Cardiac muscle cell (in vitro differentiated cells and primary cell): ENCODE measurements around the gene ADAMTS14. TPM values are rescaled to one million over a fixed set of nuclear protein-coding genes. Genes with fewer than 3 reads are reported as not detected.
"Not testable (repeated sequence)": the region's sequence is repeated elsewhere in the genome, so short reads cannot be mapped to it uniquely, and the experiment has no call there.

ENCODE experiments used
- DNase-seq, 2 donors: peaks; one replicate each; pipeline versions ENCODE4 v3.0.0 to v3.0.0-alpha.2; 2010 to 2017; ENCODE audit warnings: low read depth in 1 of 2, low spot score in 1 of 2
- H3K27ac ChIP-seq: fragments of 200-600 bp; sonication (generic); 2 replicates; pipeline ENCODE4 v1.5.1; 2016
- H3K27me3 ChIP-seq: fragments of 200-600 bp; sonication (generic); 2 replicates; pipeline ENCODE4 v1.6.0; 2016; ENCODE audit warnings: control low read depth
- H3K36me3 ChIP-seq: fragments of 200-600 bp; sonication (generic); 2 replicates; pipeline ENCODE4 v1.5.1; 2016; ENCODE audit warnings: control low read depth
- H3K4me1 ChIP-seq: fragments of 200-600 bp; sonication (generic); 2 replicates; pipeline ENCODE4 v1.8.1; 2017; ENCODE audit warnings: low read depth, mild to moderate bottlenecking, mixed run types
- H3K4me3 ChIP-seq: fragments of 200-600 bp; sonication (generic); 2 replicates; pipeline ENCODE4 v1.5.1; 2016; ENCODE audit warnings: mild to moderate bottlenecking
- H3K9me3 ChIP-seq: fragments of 200-600 bp; sonication (generic); 2 replicates; pipeline ENCODE4 v1.5.1; 2017; ENCODE audit warnings: low read depth, mild to moderate bottlenecking, control low read depth
- polyA plus RNA-seq: library from polyadenylated mRNA; unstranded; fragments of >200 nt; fragmentation: Nextera tagmentation; extraction: Ambion mirVana; gene quantifications from 2 replicates; pipeline ENCODE4 v1.2.1, GENCODE V29; 2016
- total RNA-seq: library from RNA; depleted of rRNA; stranded (reverse); fragments of >200 nt; gene quantifications from 2 replicates; pipeline ENCODE4 v1.2.3, GENCODE V29; 2016
- TF ChIP-seq, protein P1 (sequence below): IDR thresholded peaks from 2 replicates; pipeline ENCODE4 v1.5.1; 2012; ENCODE audit warnings: low read depth, mild to moderate bottlenecking, low read length

The ADAMTS14 gene
- total and polyA plus RNA-seq, 2 experiments from 2014 or later = 1.2 to 1.9 TPM

- TF ChIP-seq, protein P1, sequence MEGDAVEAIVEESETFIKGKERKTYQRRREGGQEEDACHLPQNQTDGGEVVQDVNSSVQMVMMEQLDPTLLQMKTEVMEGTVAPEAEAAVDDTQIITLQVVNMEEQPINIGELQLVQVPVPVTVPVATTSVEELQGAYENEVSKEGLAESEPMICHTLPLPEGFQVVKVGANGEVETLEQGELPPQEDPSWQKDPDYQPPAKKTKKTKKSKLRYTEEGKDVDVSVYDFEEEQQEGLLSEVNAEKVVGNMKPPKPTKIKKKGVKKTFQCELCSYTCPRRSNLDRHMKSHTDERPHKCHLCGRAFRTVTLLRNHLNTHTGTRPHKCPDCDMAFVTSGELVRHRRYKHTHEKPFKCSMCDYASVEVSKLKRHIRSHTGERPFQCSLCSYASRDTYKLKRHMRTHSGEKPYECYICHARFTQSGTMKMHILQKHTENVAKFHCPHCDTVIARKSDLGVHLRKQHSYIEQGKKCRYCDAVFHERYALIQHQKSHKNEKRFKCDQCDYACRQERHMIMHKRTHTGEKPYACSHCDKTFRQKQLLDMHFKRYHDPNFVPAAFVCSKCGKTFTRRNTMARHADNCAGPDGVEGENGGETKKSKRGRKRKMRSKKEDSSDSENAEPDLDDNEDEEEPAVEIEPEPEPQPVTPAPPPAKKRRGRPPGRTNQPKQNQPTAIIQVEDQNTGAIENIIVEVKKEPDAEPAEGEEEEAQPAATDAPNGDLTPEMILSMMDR = no peak
- no peak overlapping the region for H3K27ac ChIP-seq
Observed at GRCh38 chr10:70769121-70769520, 96.8 kb downstream of the ADAMTS14 start.

GRCh38 chr10:70770001-70770400 is 97.7 kb downstream of the ADAMTS14 start:
- Histone ChIP-seq H3K4me1 (no peaks in the 10 kb centered on the region), H3K27me3 (no peaks in the 10 kb centered on the region), H3K27ac (no peak overlapping the region), H3K4me3 (no peak overlapping the region), H3K9me3 (no peaks in the 10 kb centered on the region), H3K36me3 (no peaks in the 10 kb centered on the region)
- no peak for DNase-seq
- TF ChIP-seq, protein P1 = no peak

More at GRCh38 chr10:70769121-70769520, 96.8 kb downstream of the ADAMTS14 start:
- no peaks in the 10 kb centered on the region for H3K36me3 ChIP-seq
- no peak overlapping the region for H3K4me3 ChIP-seq
- H3K9me3 ChIP-seq = no peaks in the 10 kb centered on the region
- no peak for DNase-seq
- no peaks in the 10 kb centered on the region for H3K27me3 ChIP-seq
- no peaks in the 10 kb centered on the region for H3K4me1 ChIP-seq

- not testable (repeated sequence) for H3K36me3 ChIP-seq, H3K4me1 ChIP-seq, H3K9me3 ChIP-seq, H3K27ac ChIP-seq, DNase-seq, H3K27me3 ChIP-seq, H3K4me3 ChIP-seq
Observed at GRCh38 chr10:70770516-70770915, 98.2 kb downstream of the ADAMTS14 start.

DNA sequence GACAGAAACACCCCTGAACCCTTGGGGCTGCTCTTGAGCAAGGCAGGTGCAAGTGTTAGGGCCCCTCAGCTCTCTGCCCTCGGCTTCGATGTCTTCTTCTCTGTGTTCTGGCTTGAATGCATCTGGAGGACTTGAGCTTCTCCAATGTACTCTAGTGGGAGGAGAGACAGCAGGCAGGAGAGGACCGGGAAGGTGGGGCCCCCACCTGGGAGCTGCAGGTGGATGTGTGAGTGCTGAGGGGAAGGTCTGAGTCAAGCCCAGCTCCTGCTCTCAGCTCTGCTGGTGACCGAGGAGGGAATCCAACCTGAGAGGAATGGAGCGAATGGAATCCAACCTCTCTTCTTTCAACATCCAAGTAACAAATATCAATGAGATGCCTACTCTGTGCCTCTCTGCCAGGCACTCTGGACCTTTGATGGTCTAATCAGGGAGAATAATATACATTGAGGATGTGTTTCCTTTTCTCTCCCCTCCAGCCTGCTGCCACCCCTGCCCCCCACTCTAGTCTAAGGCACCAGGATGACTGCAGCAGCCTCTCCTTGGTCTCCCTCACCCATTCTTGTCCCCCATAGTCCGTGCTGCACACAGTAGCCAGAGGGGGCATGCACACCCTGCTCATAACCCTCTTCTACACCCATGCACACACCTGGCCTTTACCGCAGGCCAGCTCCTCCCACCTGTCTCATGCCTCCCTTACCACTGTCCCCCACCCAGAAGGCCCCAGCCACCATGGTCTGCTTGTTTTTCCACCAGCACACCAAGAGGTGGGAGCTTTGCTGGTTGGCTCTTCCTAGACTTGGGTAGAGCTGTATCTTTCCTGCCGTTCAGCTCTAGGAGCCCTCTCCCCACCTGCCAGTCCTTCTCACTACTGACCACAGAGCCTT is 99.2 kb downstream of the ADAMTS14 start:
- no peak for DNase-seq
- no peaks in the 10 kb centered on the region for H3K36me3 ChIP-seq
- TF ChIP-seq, protein P1 = no peak
- H3K27ac ChIP-seq = no peak overlapping the region
- H3K27me3 ChIP-seq = no peaks in the 10 kb centered on the region
- H3K4me3 ChIP-seq = no peak overlapping the region
- H3K4me1 ChIP-seq = no peaks in the 10 kb centered on the region
- no peaks in the 10 kb centered on the region for H3K9me3 ChIP-seq

GRCh38 chr10:70772627-70773026 is 100.3 kb downstream of the ADAMTS14 start:
- no peak for DNase-seq
- Histone ChIP-seq H3K27ac (no peak overlapping the region), H3K4me3 (no peak overlapping the region), H3K9me3 (no peaks in the 10 kb centered on the region), H3K36me3 (no peaks in the 10 kb centered on the region), H3K4me1 (no peaks in the 10 kb centered on the region), H3K27me3 (no peaks in the 10 kb centered on the region)
- TF ChIP-seq, protein P1 = no peak

GRCh38 chr10:70773461-70773860 is 101.2 kb downstream of the ADAMTS14 start:
- Histone ChIP-seq H3K27me3 (no peaks in the 10 kb centered on the region), H3K36me3 (no peaks in the 10 kb centered on the region), H3K9me3 (no peaks in the 10 kb centered on the region), H3K4me3 (no peak overlapping the region), H3K4me1 (no peaks in the 10 kb centered on the region), H3K27ac (no peak overlapping the region)
- DNase-seq = no peak
- TF ChIP-seq, protein P1 = no peak
